SK-N-MC (cell line): Measurements from ENCODE around the gene CACFD1.

Source experiments
- DNase-seq: peaks from one replicate; pipeline ENCODE4 v3.0.0-alpha.2; 2011; ENCODE audit warnings: low read depth, low spot score
- H3K27ac ChIP-seq: fragments of 200-600 bp; sonication (generic); 2 replicates; pipeline ENCODE4 v1.5.1; 2016; ENCODE audit warnings: mixed run types
- H3K36me3 ChIP-seq: fragments of 200-600 bp; sonication (generic); 2 replicates; pipeline ENCODE4 v1.6.1; 2017; ENCODE audit warnings: antibody characterized with exemption, low read length, mixed read lengths; ENCODE audit not compliant: insufficient read depth
- H3K4me3 ChIP-seq: fragments of 200-600 bp; sonication (generic); 2 replicates; pipeline ENCODE4 v1.5.1; 2016
- H3K9ac ChIP-seq: fragments of 200-600 bp; sonication (generic); 2 replicates; pipeline ENCODE4 v1.8.0; 2017; ENCODE audit warnings: mixed run types, mixed read lengths; ENCODE audit not compliant: insufficient read length
- H3K9me3 ChIP-seq: fragments of 200-600 bp; sonication (generic); 2 replicates; pipeline ENCODE4 v1.6.1; 2017; ENCODE audit warnings: low read depth, mild to moderate bottlenecking, antibody characterized with exemption, low read length, moderate library complexity, mixed read lengths
- EZH2 ChIP-seq: fragments of 200-600 bp; sonication (generic); IDR thresholded peaks from one replicate; pipeline ENCODE4 v1.6.1; 2017; ENCODE audit warnings: antibody characterized with exemption
- FOXP2 ChIP-seq: optimal IDR thresholded peaks from 2 replicates; pipeline ENCODE3; 2011; ENCODE audit warnings: mild to moderate bottlenecking, moderate library complexity; ENCODE audit not compliant: insufficient read depth; ENCODE audit errors: extremely low read length, control extremely low read depth
- POLR2AphosphoS5 ChIP-seq: IDR thresholded peaks from 2 replicates; pipeline ENCODE4 v1.6.1; 2012; ENCODE audit warnings: mild to moderate bottlenecking, low read depth, low read length, borderline replicate concordance

The CACFD1 gene

GRCh38 chr9:133517711-133518110, 57.9 kb downstream of the CACFD1 start:
- Histone ChIP-seq H3K27ac (no peak overlapping the region), H3K9me3 (no peaks in the 10 kb centered on the region), H3K9ac (no peak overlapping the region), H3K4me3 (no peak overlapping the region), H3K36me3 (no peaks in the 10 kb centered on the region)
- no peak for DNase-seq
- TF ChIP-seq POLR2AphosphoS5: no peak
- TF ChIP-seq FOXP2: no peak
- no peak for TF ChIP-seq EZH2

GRCh38 chr9:133518200-133518599, 58.4 kb downstream of the CACFD1 start:
- no peak for TF ChIP-seq EZH2
- TF ChIP-seq POLR2AphosphoS5: no peak
- no peak for TF ChIP-seq FOXP2
- DNase-seq: no peak
- Histone ChIP-seq H3K36me3 (no peaks in the 10 kb centered on the region), H3K27ac (no peak overlapping the region), H3K9ac (no peak overlapping the region), H3K9me3 (no peaks in the 10 kb centered on the region), H3K4me3 (no peak overlapping the region)

- no peak overlapping the region for H3K9ac ChIP-seq
- H3K36me3 ChIP-seq: no peaks in the 10 kb centered on the region
- no peaks in the 10 kb centered on the region for H3K9me3 ChIP-seq
- no peak overlapping the region for H3K4me3 ChIP-seq
- no peak for TF ChIP-seq POLR2AphosphoS5
- no peak for TF ChIP-seq EZH2
- no peak for TF ChIP-seq FOXP2
- no peak for DNase-seq
- no peak overlapping the region for H3K27ac ChIP-seq
Measured at GRCh38 chr9:133518706-133519449, 59.1 kb downstream of the CACFD1 start.

GRCh38 chr9:133519693-133520092, 59.9 kb downstream of the CACFD1 start:
- TF ChIP-seq EZH2 (no peak), FOXP2 (no peak), POLR2AphosphoS5 (no peak)
- H3K9me3 ChIP-seq: no peaks in the 10 kb centered on the region
- no peak overlapping the region for H3K9ac ChIP-seq
- H3K27ac ChIP-seq: no peak overlapping the region
- H3K4me3 ChIP-seq: no peak overlapping the region
- no peak for DNase-seq
- H3K36me3 ChIP-seq: no peaks in the 10 kb centered on the region

- H3K9me3 ChIP-seq: no peaks in the 10 kb centered on the region
- H3K9ac ChIP-seq: no peak overlapping the region
- TF ChIP-seq FOXP2 (no peak), POLR2AphosphoS5 (no peak), EZH2 (no peak)
- no peak overlapping the region for H3K4me3 ChIP-seq
- no peaks in the 10 kb centered on the region for H3K36me3 ChIP-seq
- no peak for DNase-seq
- no peak overlapping the region for H3K27ac ChIP-seq
Measured at GRCh38 chr9:133520121-133520835, 60.5 kb downstream of the CACFD1 start.
